Neuronal stem cell (in vitro differentiated cells): Measurements from ENCODE around the gene CA11.
"Not testable (repeated sequence)": the region's sequence is repeated elsewhere in the genome, so short reads cannot be mapped to it uniquely, and the experiment has no call there.

Source experiments
- DNase-seq: peaks from one replicate; pipeline ENCODE4 v3.0.0-alpha.2; 2013; ENCODE audit warnings: low spot score
- H2AFZ ChIP-seq: one replicate; pipeline ENCODE4 v1.6.1; 2013; ENCODE audit warnings: mild to moderate bottlenecking, low read length, inconsistent platforms
- H2AK5ac ChIP-seq: 2 replicates; pipeline ENCODE4 v1.6.1; 2013; ENCODE audit warnings: low read depth, mild to moderate bottlenecking, inconsistent platforms, low read length, moderate library complexity, mixed read lengths
- H2BK120ac ChIP-seq: 2 replicates; pipeline ENCODE4 v1.6.1; 2013; ENCODE audit warnings: low read depth, mild to moderate bottlenecking, inconsistent platforms, low read length, moderate library complexity, mixed read lengths
- H2BK12ac ChIP-seq: one replicate; pipeline ENCODE4 v1.6.1; 2013; ENCODE audit warnings: low read length, inconsistent platforms
- H2BK15ac ChIP-seq: 2 replicates; pipeline ENCODE4 v1.6.1; 2013; ENCODE audit warnings: mild to moderate bottlenecking, low read length, inconsistent platforms, mixed read lengths
- H2BK5ac ChIP-seq: one replicate; pipeline ENCODE4 v1.6.1; 2013; ENCODE audit warnings: inconsistent platforms, mild to moderate bottlenecking, low read length, moderate library complexity
- H3K14ac ChIP-seq: one replicate; pipeline ENCODE4 v1.6.1; 2013; ENCODE audit warnings: low read length, inconsistent platforms
- H3K18ac ChIP-seq: 2 replicates; pipeline ENCODE4 v1.6.1; 2013; ENCODE audit warnings: low read length, inconsistent platforms
- H3K23ac ChIP-seq: 2 replicates; pipeline ENCODE4 v1.6.1; 2013; ENCODE audit warnings: low read depth, mild to moderate bottlenecking, mixed read lengths, low read length, inconsistent platforms; ENCODE audit not compliant: poor library complexity
- H3K27ac ChIP-seq: replicated peaks from 3 replicates; pipeline ENCODE4 v1.5.1; 2013; ENCODE audit warnings: low read length, inconsistent platforms
- H3K27me3 ChIP-seq, 3 experiments: 2 replicates each; pipeline ENCODE4 v1.6.1; 2013; ENCODE audit warnings: low read length in 3 of 3, mild to moderate bottlenecking in 2 of 3, inconsistent platforms in 1 of 3, low read depth in 1 of 3, mixed read lengths in 1 of 3, moderate library complexity in 1 of 3; ENCODE audit not compliant: control insufficient read depth in 3 of 3, insufficient read depth in 3 of 3
- H3K36me3 ChIP-seq, 2 donors: replicated peaks in 1 of 2; 2 replicates each; pipeline ENCODE4 v1.6.1; 2013; ENCODE audit warnings: low read length in 2 of 2; ENCODE audit not compliant: control insufficient read depth in 2 of 2, insufficient read depth in 2 of 2
- H3K4ac ChIP-seq: 2 replicates; pipeline ENCODE4 v1.6.1; 2013; ENCODE audit warnings: inconsistent platforms, mild to moderate bottlenecking, low read length, moderate library complexity
- H3K4me1 ChIP-seq, 2 donors: 1 replicate in 1 of 2; 2 replicates in 1 of 2; pipeline ENCODE4 v1.6.1; 2013; ENCODE audit warnings: low read length in 2 of 2, low read depth in 1 of 2; ENCODE audit not compliant: control insufficient read depth in 2 of 2, insufficient read depth in 1 of 2
- H3K4me2 ChIP-seq: one replicate; pipeline ENCODE4 v1.6.1; 2013; ENCODE audit warnings: mild to moderate bottlenecking, low read length, inconsistent platforms; ENCODE audit not compliant: insufficient read depth, poor library complexity, severe bottlenecking
- H3K4me3 ChIP-seq, 2 donors: 2 replicates each; pipeline ENCODE4 v1.5.1; 2013; ENCODE audit warnings: low read length in 2 of 2, mild to moderate bottlenecking in 2 of 2, inconsistent platforms in 1 of 2, moderate library complexity in 1 of 2
- H3K79me1 ChIP-seq: one replicate; pipeline ENCODE4 v1.6.1; 2013; ENCODE audit warnings: low read depth, mild to moderate bottlenecking, inconsistent platforms, low read length, moderate library complexity
- H3K9ac ChIP-seq: one replicate; pipeline ENCODE4 v1.6.1; 2013; ENCODE audit warnings: mild to moderate bottlenecking, low read depth, low read length, inconsistent platforms; ENCODE audit not compliant: poor library complexity
- H3K9me3 ChIP-seq, 2 donors: replicated peaks in 1 of 2; 2 replicates each; pipeline versions ENCODE3 to v1.6.1; 2013; ENCODE audit warnings: low read length in 2 of 2, mild to moderate bottlenecking in 2 of 2, inconsistent platforms in 1 of 2, low read depth in 1 of 2, mixed read lengths in 1 of 2, moderate library complexity in 1 of 2; ENCODE audit not compliant: control insufficient read depth in 2 of 2, insufficient read depth in 1 of 2
- H4K8ac ChIP-seq: one replicate; pipeline ENCODE4 v1.6.1; 2013; ENCODE audit warnings: low read depth, mild to moderate bottlenecking, inconsistent platforms, low read length, moderate library complexity
- H4K91ac ChIP-seq: one replicate; pipeline ENCODE4 v1.6.1; 2013; ENCODE audit warnings: low read length, low read depth, mild to moderate bottlenecking, inconsistent platforms; ENCODE audit not compliant: poor library complexity
- WGBS, 2 donors: extraction: QIAGEN DNeasy Blood & Tissue Kit; methylation state at CpG; one replicate each; pipeline ENCODE4 v1.1.7; 2013; ENCODE audit warnings: missing lambda C conversion rate in 2 of 2, mixed read lengths in 1 of 2; ENCODE audit not compliant: insufficient read length in 2 of 2, insufficient replicate concordance in 1 of 2; ENCODE audit errors: extremely low coverage in 2 of 2; 5-methylcytosine and 5-hydroxymethylcytosine counted together

The CA11 gene

DNA sequence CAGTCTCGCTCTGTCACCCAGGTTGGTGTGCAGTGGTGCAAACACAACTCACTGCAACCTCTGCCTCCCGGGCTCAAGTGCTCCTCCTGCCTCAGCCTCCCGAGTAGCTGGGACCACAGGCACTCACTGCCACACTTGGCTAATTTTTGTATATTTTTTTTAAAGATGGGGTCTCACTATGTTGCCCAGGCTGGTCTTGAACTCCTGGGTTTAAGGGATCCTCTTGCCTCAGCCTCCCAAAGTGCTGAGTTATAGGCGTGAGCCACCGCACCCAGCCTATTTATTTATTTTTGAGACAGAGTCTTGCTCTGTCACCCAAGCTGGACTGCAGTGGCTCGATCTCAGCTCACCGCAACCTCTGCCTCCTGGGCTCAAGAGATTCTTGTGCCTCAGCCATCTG is 40.6 kb upstream of the CA11 start:
- H3K4me3 ChIP-seq, H3K79me1 ChIP-seq, H2BK12ac ChIP-seq, H3K9me3 ChIP-seq, H2AK5ac ChIP-seq, H3K14ac ChIP-seq, H2AFZ ChIP-seq, H3K36me3 ChIP-seq, H3K27ac ChIP-seq, H3K4me1 ChIP-seq, DNase-seq, H2BK120ac ChIP-seq, H4K8ac ChIP-seq, H3K23ac ChIP-seq, H2BK15ac ChIP-seq, H3K9ac ChIP-seq, H3K4me2 ChIP-seq, H3K18ac ChIP-seq, H3K27me3 ChIP-seq, H2BK5ac ChIP-seq, H4K91ac ChIP-seq, H3K4ac ChIP-seq: not testable (repeated sequence)
- WGBS, 2 donors = no CpG with 5 or more reads among the region's 7 CpGs

DNA sequence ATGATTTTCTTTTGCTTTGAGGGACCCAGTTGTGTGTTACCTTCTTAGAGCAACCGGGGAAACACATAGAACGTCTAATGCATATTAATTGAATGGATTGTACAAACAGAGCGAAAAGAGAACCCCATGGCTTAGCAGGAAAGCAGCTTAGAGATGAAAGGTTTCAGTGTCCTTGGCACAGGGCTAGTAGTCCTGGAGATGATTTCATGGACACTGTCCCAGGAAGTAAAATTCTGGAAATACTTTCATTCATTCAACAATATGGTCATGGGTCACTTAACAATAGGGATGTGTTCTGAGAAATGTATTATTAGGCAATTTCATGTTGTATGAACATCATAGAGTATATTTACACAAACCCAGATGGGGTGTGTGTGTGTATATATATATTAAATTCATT is 40.1 kb upstream of the CA11 start:
- Histone ChIP-seq H3K4me1 (peaks cover 0 to 2% of the 10 kb centered on the region in 2 donors), H3K4me3 (no peak overlapping the region)
- WGBS, 2 donors = no CpG with 5 or more reads among the region's 3 CpGs

DNA sequence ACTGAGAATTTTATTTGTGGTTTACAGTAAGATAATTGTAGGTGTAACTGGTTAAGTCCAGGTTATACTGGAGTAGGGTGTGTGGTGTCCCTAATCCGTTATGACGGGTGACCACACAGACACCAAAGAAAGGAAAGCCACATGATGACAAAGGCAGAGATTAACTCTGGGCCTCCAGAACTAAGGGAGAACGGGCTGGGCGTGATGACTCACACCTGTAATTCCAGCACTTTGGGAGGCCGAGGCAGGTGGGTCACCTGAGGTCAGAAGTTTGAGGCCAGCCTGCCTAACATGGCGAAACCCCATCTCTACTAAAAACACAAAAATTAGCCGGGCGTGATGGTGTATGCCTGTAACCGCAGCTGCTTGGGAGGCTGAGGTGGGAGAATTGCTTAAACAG is 39.6 kb upstream of the CA11 start:
- Histone ChIP-seq H3K79me1 (no peaks in the 10 kb centered on the region), H3K4ac (no peak overlapping the region), H3K9me3 (peaks cover 0 to 3% of the 10 kb centered on the region in 2 donors), H3K4me3 (no peak overlapping the region), H4K8ac (no peak overlapping the region), H2AFZ (no peak overlapping the region), H3K14ac (no peak overlapping the region), H4K91ac (no peak overlapping the region), H3K18ac (no peak overlapping the region), H2BK15ac (no peak overlapping the region), H3K27me3 (no peaks in the 10 kb centered on the region), H2BK5ac (no peak overlapping the region), H2AK5ac (no peak overlapping the region), H3K4me1 (peaks cover 0 to 2% of the 10 kb centered on the region in 2 donors), H3K4me2 (no peak overlapping the region), H3K36me3 (no peaks in the 10 kb centered on the region), H2BK12ac (no peak overlapping the region), H2BK120ac (no peak overlapping the region), H3K23ac (no peak overlapping the region), H3K27ac (no peak overlapping the region), H3K9ac (no peak overlapping the region)
- WGBS, 2 donors = no CpG with 5 or more reads among the region's 9 CpGs
- DNase-seq = no peak

More for the DNA sequence above, 40.1 kb upstream of the CA11 start:
- H3K9ac ChIP-seq = no peak overlapping the region
- no peak overlapping the region for H2BK15ac ChIP-seq
- no peak for DNase-seq
- H2AFZ ChIP-seq = no peak overlapping the region
- no peaks in the 10 kb centered on the region for H3K27me3 ChIP-seq
- no peaks in the 10 kb centered on the region for H3K36me3 ChIP-seq
- no peaks in the 10 kb centered on the region for H3K79me1 ChIP-seq
- H4K91ac ChIP-seq = no peak overlapping the region
- no peak overlapping the region for H2BK12ac ChIP-seq
- no peak overlapping the region for H4K8ac ChIP-seq
- H2BK5ac ChIP-seq = no peak overlapping the region
- no peak overlapping the region for H3K23ac ChIP-seq
- no peak overlapping the region for H3K27ac ChIP-seq
- H3K9me3 ChIP-seq = peaks cover 0 to 3% of the 10 kb centered on the region in 2 donors
- H3K14ac ChIP-seq = no peak overlapping the region
- H3K4ac ChIP-seq = no peak overlapping the region
- no peak overlapping the region for H3K4me2 ChIP-seq
- H2BK120ac ChIP-seq = no peak overlapping the region
- no peak overlapping the region for H2AK5ac ChIP-seq
- no peak overlapping the region for H3K18ac ChIP-seq

DNA sequence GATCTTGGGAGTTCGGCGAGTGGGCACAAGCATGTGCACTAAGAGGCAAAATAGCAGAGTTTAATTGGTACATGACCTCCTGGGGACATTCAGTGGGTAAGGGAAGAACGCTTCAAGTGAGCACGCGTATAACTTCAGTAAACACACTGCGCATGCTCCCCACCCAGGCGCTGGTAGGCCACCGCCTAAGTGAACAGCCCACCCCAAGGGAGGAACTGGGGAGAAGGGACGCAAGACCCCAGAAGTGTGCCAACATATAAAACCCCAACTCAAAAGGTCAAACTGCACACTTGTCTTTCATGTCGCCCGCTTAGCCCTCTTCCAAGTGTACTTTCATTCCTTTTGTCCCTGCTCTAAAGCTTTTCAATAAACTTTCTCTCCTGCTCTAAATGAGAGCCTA is 37.4 kb upstream of the CA11 start:
- no CpG with 5 or more reads among the region's 11 CpGs for WGBS, 2 donors
- Histone ChIP-seq H3K79me1 (no peaks in the 10 kb centered on the region), H3K14ac (peak overlapping the region; percentile 82), H3K23ac (no peak overlapping the region), H4K8ac (no peak overlapping the region), H2AFZ (no peak overlapping the region), H2AK5ac (peak overlapping the region; percentile 63), H3K4ac (no peak overlapping the region), H3K27ac (no peak overlapping the region), H3K36me3 (no peaks in the 10 kb centered on the region), H3K9me3 (peaks cover 0 to 3% of the 10 kb centered on the region in 2 donors), H2BK120ac (no peak overlapping the region), H3K4me2 (no peak overlapping the region), H2BK5ac (no peak overlapping the region), H2BK15ac (no peak overlapping the region), H3K27me3 (peaks cover 0 to under 1% (median 0%) of the 10 kb centered on the region in 3 experiments), H2BK12ac (no peak overlapping the region), H3K4me1 (peaks cover 0 to 2% of the 10 kb centered on the region in 2 donors), H3K18ac (no peak overlapping the region), H4K91ac (no peak overlapping the region), H3K9ac (no peak overlapping the region), H3K4me3 (no peak overlapping the region)
- DNase-seq = no peak
